ENCODE data around the gene RAB7B.

RAB7B gene

DNA sequence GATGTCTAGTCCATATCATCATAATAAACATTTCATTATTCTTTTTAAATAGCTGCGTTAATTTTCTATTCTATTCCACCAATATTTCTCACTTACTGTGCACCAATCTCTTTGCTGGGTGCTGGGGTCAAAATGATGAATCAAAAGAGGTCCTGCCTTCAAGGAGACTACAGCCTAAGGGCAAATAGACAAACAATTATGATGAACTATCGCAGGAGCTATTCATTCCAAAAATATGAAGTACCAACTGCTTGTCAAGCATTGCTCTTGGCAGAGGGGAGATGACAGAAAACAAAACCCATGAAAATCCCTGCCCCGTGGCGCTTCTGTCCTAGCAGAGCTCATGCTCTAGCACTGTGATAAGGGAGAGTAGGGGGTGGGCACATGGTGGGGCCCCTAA, 31.1 kb downstream of the RAB7B start:
- DNase-seq: no peak

DNA sequence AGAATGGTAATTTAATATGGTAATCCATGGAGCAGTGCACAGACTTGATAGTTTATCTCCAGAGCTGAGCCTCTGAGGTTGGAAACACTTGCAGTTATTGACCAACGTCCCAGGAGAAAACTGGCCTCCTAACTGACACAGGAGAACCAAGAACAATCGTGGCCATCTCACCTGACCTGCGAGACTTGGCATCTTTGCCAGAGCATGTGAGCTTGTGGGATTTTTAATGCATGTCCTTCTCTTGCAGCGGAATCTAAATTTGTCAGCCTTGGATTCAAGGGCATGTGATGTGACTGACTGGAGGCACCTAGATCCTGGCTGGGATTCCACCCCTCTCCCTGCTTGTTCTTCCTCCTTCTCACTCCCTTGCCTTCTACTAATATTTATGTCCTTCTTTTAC, 32.1 kb downstream of the RAB7B start:
- DNase-seq: no peak

DNA sequence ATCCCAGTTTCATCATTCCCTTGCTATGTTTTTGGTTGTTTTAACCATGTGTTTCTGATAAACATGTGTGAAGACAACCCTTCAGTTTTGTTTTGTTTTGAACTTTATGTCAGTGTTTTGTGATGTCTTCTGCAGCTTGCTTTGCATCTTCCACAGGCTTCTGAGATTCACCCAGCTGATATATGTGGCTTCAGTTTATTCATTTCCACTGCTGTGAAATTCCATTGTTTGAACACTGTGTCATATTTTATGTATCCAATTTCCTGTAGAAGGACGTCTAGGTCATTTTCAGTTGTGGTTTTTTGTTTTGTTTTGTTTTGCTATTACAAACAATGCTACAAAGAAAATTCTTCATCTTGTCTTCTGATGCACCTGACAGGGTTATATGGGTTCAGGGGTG, 32.7 kb downstream of the RAB7B start:
- DNase-seq: no peak

DNA sequence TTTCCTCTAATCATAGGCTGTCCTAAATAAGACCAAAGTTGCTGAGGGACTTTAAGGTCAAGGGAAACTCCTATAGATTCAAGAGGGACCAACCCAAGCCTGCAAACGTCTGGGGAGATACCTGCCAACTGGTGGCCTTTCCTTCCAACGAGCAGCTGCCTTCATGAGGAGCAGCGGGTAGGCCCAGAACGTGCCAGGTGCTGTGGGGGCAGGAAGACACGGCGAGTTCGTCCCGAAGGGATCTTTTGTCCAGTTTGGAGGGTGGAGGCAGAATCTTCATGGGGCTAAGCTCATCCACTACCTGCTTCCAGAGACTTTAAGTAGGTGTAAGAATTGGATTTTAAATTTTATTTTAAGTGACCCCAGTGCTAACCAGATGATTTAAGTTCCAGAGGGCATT, 34.0 kb downstream of the RAB7B start:
- no peak for DNase-seq

DNA sequence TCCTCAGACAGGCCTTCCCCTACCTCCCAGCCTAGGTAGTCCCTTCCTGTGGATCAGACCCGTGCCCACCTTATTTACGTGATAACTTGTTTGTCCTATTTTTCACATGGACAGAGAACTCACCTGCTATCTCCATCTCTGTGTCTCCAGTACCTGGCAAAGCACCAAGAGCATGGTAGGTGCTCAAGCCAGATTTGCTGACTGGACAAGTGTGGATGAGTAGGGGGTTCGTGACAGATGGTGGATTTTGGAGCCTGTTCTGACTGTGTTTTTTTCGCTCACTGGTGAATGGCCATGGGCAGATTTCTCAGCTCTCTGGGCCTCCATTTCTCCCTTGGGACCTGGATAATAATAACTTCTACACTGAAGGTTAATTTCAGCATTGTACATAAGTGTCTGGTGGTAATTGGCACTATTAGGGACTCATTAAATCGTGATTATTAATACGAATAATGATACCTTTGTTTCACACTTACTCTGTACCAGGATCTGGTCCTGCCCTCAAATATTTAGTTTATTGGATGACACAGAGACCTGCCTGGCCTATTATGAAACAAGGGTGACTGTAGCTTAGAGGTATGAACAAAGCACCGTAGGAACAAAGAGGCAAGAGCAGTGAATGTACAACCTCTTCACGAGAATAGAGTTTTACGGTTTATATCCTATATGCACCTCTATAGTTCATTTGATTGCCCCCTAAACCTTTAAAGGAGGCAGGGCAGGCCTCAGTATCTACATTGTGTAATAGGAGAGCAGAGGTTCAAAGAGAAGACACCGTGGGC, 35.5 kb downstream of the RAB7B start:
- no peak for DNase-seq

DNA sequence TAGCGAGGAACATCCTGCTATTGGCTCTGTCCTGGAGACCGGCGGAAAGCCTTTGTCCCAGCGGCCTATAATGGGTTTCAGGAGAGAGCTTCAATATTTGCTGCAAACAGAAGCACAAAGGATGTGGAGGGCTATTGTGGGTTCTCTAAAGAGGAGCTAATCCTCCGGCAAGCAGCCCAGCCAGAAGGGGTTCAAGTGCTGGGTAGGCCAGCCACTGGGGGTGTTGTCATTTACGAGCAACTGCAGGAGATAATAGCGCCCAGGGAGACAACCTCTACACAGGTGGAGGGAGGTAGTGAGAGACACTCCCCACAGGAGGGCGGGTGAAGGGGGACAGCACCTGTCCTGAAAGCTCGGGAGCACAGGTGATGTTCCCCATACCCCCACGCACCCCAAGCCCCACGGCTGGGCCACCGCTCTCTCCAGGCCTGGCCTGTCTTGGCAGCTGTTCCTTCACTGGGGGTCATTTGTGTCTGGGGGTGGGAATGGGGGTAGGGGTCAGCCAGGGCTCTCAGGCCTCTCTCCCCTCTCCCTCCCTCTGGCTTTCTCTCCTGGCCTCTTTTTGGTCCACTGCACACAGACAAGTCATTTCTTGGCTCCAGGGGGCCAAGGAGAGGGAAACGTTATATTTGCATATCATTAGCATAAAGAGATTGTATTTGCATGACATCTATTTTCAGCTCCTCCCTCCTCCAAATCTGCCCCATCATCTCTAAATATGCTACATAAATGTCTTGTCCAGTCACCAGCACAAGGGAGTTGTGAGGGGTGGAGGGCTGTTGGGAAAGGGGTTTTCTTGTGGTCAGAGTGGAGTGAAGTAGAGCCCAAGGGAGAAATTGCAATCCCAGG, 37.9 kb downstream of the RAB7B start:
- DNase-seq: no peak

DNA sequence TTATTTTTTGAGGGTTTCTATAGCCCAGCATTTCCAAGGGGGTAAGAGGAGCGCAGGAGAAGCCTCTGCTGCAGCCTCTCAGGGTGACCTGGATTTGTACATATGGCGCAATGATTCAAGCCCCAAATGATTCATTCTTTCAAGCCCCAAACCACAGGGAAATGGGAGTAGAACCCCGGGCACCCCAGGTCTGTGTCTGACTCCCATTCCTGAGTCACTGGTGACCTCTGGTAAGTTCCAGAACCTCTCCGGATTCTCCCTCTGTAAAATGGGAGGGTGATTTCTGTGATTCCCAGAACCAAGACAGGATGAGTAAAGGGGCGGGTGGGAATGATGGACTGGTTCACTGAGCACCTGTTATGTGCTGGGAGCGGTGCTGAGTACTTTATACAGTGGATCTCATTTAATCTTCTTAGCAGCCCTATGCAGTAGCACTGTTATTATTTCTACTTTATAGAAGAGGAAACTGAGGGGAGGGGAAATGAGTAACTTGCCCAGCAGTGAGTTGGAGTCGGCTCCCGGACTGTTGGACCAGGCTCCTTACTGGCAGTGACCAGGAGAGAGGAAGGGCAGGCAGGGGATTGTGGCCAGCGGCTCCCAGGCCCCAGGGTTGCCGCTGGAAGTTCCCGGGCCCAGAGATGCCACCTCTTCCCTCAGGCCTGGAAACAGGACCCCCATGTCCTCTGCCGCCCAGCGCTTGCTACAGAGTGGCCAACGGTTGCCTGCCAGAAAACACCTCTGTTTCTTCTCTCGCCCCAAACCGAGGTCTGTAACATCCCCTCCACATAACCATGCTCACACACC, 39.6 kb downstream of the RAB7B start:
- DNase-seq: no peak

DNA sequence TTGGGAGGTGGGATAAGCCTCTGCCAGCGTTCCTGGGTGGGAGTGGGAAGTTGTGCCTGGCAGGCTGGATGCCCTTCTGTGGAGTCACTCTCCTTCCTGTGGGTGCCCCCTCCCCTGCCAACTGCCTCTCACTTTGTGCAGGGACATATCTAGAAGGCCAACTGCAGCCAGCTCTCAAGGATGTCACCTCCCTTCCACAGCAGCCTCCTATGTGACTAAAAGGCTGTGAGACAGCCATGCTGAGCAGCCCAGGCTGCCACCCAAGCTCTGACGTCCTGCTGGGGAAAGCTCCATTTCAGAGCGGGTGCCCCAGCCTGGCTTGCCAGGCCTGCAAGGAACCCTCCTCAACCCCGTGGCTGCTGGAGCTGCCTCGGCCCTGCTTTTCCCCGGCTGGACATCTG, 40.4 kb downstream of the RAB7B start:
- no peak for DNase-seq

DNA sequence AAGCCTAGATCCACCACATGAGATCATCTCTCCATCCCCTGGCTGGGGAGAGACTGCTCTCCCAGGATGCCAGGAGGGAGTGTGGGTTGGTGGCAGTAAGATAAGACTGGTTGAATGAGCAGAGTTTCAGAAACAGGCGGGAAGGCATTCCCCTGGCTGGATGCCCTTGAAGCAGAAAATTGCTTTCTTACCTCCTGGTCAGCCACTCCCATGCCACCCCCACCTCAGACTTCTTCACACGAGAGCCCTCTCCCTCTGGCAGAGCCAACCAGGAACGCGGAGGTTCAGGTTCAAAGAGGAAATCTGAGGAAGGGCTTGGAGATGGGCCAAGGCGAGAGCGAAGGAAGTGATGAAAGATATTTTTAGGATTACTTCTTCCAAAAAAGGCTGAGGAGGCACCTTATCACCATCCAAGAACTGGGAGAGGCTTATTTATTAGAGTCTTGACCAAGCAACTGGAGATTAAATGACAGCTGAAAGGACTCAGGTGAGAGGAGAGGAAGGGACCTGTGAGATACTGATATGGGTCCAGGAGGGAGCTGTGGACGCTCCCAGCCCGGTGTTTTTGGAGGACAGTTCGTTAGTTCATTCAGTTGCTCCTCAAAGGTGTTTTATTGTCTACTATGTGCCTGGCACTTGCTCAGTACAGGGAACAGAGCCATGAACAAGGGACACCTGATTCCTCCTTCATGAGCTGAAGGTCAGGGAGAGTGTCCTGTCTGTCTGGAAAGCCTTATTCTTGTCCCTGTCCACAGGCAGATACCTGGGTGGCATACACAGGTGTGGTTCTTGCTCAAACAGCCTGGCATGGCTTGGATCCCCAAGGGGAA, 41.0 kb downstream of the RAB7B start:
- DNase-seq: no peak

DNA sequence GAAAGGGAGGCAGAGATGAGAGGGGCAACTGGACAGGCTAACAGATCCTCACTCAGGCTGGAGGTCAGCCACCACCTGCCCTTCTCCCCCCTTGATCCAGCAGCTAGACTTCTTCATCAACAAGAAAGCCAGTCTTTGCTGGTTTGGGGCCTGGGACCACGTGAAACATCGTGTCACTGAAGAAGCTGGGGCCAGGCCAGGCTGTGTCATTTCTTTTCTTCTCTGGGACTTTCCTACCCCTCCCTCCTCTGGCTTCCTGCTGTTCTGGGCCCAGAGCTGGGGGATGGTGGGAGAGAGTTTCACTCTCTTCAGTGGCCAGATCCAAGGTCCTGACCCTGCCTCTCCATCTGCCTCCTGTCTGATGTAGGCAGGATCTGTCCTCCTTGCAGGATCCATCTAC, 41.8 kb downstream of the RAB7B start:
- DNase-seq: no peak

DNA sequence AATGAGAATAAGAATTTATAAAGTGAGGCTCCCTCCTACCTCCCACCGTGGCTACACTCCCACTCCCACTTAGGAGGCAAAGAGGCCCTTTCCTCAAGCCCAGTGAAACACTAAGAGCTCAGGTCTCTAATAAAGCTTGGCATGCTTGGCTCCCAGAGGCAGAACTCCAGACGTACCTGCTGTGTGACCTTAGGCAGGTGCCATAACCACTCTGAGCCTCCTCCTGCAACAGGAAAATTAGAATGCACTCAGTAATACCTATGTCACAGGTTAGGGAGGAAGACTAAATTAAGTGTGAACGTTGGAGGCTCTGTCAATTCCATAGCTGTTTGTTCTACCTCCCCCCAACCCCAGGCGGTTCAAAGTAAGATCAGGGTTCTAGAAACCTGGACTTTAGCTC, 43.4 kb downstream of the RAB7B start:
- no peak for DNase-seq

DNA sequence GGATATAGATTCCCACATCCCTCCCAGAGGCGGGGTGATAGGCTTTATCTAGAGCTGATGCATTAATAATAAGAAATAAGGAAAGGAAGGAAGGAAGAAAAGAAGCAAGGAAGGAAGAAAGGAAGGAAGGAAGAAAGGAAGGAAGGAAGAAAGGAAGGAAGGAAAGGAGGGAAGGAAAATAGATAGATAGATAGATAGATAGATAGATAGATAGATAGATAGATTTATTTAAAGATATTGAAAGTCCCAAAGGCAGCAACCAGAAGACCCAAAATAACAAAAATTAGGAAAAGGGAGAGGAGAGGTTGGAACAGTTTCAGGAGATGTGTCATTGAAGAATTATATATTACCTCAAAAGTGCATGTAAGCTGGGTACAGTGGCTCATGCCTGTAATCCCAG, 47.7 kb downstream of the RAB7B start:
- no peak for DNase-seq

DNA sequence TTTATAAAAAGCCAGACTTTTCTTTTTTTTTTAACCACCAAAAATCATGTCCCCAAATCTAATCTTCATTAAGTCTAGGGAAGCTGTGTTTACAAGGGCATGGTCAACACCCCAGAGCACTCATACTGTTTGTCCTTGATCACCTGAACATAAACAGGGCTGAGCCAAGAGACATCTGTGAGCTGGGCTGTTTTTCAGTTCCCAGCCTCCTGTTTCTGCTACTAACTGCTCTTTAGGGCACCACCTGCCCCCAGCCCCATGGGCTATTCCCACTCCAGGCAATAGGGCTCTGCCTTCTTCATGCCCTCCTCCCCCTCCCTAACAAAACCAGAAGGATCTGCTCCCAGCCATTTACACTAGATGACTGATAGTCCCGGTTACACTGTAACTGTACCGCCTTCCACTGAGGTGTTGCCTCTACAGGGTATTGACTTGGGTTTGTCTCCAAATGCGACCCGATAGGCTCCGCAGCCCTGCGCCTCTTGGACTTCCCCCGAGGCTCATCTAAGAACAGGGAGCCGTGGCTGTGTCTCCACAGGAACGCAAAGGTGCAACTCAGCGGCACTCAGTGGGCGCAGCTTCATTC, 48.3 kb downstream of the RAB7B start:
- no peak for DNase-seq

DNA sequence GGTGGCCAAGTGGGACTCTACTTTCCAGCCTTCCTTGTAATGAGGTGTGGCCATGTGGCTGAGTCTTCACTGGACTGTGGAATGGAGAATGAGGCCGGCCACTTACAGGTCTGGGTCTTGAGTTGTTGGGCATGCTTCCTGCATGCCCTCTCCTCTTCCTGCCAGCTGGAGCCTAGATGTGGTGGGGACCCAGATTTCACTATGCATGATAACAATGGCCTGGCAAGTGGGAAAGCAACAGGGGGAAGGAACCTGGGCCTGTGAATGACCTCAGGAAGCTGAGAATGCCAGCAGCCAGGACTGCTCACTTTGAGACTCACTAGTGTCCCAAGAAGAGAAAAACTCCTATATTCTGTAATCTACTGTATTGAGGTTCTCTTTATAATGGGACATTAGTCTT, 51.4 kb downstream of the RAB7B start:
- DNase-seq: no peak

DNA sequence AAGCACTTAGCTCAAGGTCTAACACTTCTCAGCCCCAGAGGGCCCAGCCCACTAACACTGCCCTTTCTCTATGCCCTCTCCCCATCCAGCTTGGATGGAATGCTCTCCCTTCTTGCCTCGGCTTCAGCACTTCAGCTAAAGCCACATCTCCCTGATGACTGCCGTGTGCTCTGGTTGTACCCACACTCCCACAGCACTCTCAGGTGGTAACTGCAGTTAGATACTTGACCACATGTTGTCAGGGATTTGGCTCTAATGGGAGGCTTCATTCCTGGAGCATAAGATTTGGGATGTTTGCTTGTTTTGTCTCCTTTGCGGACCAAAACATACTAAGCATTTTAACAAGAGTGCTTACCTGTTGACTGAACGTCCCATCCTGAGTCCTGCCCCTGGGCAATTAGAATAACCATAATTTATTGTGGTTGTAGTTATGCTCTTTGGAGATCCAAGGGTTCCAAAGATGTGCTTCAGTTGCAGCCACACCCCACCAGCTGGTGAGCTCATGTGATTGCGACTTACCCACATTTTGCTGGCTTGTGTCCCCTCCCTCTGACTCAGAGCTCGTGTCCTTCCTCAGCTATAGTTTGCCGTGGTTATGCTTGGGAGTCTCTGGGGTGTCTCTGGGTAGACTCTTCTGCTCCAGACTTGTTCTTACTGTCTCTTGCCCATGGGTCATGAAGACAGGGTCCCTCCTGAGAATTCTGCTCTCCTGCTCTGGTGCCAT, 52.2 kb downstream of the RAB7B start:
- peak; percentile 14 for DNase-seq

DNA sequence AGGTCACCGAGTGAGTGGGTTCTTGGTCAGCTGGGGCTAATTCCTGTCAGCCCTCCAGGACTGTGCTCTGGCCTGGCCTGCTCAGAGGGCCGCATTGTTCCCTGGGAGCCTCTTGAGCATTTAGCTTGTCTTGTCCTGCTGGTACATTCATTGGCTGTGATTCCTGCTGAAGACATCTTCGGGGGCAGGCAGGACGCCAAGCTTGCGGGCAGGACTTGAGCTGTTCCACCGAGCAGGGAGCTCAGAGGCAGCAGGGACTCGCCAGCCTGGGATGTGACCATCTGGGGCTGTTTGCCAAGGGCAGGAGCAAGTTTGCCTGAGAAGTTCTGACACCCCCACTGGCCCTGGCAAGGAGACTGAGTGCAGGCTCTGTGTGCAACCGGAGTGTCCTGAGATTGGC, 52.9 kb downstream of the RAB7B start:
- no peak for DNase-seq

DNA sequence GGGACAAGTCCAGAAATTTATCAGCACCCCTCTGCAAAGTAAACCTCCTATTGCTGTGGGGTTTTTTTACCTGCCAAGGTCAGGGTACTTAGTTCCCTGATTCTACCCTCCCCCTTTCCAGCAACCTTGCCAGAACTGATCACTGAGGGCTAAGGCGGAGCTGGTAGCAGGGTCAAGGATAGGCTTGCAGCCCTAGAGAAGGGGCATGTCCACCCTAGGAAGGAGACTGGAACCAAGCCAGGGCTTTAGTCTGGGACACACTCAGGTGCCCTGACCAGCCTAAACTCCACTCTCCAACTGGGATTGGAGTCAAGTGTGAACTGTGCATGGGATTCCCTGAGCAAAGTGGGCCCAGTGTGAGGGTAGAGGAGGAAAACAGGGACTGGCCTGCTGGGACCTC, 53.4 kb downstream of the RAB7B start:
- no peak for DNase-seq

DNA sequence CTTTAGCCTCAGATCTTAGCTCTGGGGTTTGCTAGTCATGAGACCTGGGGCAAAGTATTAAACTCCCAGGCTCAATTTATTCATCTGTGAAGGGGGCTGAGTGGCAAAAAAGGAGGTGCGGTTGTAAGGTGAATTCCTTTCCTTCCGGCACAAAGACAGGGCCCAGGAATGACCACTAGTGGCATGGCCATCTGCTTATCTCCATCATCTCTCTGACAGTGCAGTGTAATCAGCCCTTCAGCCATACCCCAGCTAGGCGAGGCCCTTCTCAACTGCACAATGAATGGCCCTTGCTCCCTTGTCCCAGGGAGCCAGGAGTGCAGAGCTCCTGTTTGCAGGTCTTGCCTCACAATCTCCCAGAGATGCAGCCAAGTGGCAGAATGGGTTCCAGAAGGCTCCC, 54.3 kb downstream of the RAB7B start:
- no peak for DNase-seq

DNA sequence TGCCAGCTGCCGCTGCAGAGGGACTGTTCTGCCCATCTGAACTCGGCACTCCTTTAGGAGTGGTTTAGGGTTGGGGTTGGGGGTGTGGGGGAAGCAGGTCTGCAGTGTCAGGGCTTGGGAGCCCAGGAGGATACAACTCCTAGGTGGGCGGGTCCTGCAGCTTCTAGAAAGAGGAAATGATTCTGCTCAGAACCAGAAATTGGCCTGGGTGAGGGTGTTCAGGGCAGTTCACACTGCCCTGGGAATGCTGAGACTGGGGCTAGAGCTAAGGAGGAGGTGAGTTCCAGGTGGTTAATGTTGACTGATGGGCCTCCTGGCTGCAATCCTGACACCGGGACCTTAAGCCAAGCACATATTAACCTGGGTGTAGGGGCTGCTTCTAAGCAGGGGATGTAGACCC, 55.2 kb downstream of the RAB7B start:
- DNase-seq: peak; percentile 38

DNA sequence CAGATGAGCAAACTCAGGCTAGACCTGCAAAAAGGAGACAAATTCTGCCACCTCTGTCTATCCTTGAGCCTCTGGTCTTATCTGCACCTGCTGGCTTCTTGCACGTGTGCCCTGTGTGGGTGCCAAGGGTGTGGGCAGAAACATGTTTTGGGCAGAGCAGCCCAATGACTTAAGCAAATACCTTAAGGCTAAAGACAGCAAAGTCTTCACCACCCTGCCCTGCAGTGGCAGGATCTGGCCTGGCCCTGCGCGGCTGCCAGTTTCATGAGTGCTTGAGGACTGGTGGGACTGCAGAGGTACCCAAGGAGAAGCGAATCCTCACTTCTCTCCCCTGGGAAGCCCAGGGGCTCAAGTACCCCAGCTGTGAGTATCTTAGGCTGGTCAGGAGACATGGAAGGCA, 56.2 kb downstream of the RAB7B start:
- DNase-seq: no peak

DNA sequence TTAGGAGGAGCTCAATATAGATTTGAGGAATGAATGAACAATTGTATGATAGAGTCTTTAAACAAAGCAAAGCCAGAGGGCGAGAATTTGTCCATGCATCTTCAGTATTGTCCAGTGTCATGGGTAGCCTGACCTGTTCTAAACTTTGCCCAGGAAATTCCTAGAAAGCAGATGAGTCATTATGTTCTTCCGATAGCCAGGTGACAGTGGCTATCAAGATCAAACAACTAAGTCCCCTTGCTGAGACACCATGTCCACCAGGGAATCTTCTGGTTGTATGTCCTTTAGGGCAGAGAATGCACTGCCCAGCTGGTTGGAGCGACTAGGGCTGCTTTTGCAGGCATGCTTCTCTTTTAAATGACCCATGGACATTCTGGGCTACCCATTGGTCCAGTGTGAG, 58.1 kb downstream of the RAB7B start:
- no peak for DNase-seq

DNA sequence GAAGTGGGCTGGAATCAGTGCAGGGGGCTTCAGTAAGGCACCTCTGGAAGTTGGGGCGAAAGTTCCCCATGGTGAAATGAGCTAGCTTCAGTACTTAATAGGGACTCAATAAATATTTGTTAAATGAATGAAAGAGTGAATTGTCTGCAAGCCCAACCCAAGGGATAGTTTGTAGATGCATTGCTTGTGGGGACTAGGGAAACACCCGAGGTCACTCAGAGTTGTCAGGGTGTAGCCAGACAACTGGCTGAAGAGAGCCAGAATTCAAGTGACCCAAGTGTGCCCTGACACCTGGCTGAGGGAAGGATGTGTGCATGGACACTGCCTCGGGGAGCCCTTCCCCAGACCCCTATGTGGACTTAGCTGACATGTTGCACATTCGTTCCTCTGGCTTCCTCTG, 58.7 kb downstream of the RAB7B start:
- DNase-seq: no peak

Measured in OCI-M1 (cell line).